ENCODE data around the gene MORN4.

Gene MORN4

GRCh38 chr10:97564776-97565175, 68.5 kb downstream of the MORN4 start:
- WGBS, 2 experiments: 91 to 95% methylated on average over 4 of the region's 4 CpGs
- no peak overlapping the region for H3K27ac ChIP-seq (ENCODE audit: insufficient read depth, low read depth, low read length, poor library complexity, severe bottlenecking)
- no peak overlapping the region for H3K4me3 ChIP-seq (ENCODE audit: insufficient read depth, low read depth, low read length)
- H3K9me3 ChIP-seq (ENCODE audit: control insufficient read depth, low read length): no peaks in the 10 kb centered on the region
- H3K4me1 ChIP-seq (ENCODE audit: control insufficient read depth, insufficient read depth, low read length): no peaks in the 10 kb centered on the region
- H3K36me3 ChIP-seq (ENCODE audit: control insufficient read depth, insufficient read depth, low read length): no peaks in the 10 kb centered on the region
- H3K27me3 ChIP-seq (ENCODE audit: control insufficient read depth, insufficient read depth, low read length, poor library complexity, severe bottlenecking): no peaks in the 10 kb centered on the region

All from ectodermal cell (in vitro differentiated cells).